WTC11 (cell line): ENCODE results near the gene NPAS3. TPM values are rescaled to one million over a fixed set of nuclear protein-coding genes. Genes with fewer than 3 reads are reported as not detected.

Source experiments
- ATAC-seq: fragments of 200-7000 bp; cut with Tn5 transposase; 2 replicates; pipeline ENCODE4 v1.10.0; 2021; ENCODE audit warnings: mild to moderate bottlenecking, moderate library complexity
- CTCF ChIA-PET: fragments of 300-600 bp; sonication (Branson Sonifier 250); formaldehyde crosslinking; loops from one replicate; lab custom pipeline; 2021; ENCODE audit warnings: antibody characterized with exemption; lab: Charles Lee
- POLR2A ChIA-PET: fragments of 350-600 bp; sonication (Branson Sonifier 250); formaldehyde crosslinking; loops from one replicate; lab custom pipeline; 2021; ENCODE audit warnings: antibody characterized with exemption; lab: Charles Lee
- DNase-seq: peaks from one replicate; pipeline ENCODE4 v3.0.0; 2021; ENCODE audit warnings: low spot score
- H3K27ac Mint-ChIP-seq: 2 replicates; pipeline ENCODE4 v1.8.0; 2021; ENCODE audit warnings: mixed read lengths
- H3K27me3 Mint-ChIP-seq: 2 replicates; pipeline ENCODE4 v1.8.0; 2021; ENCODE audit warnings: low read depth, mild to moderate bottlenecking, moderate library complexity, mixed read lengths
- H3K36me3 Mint-ChIP-seq: 2 replicates; pipeline ENCODE4 v1.8.0; 2021; ENCODE audit warnings: mixed read lengths
- H3K4me1 Mint-ChIP-seq: 2 replicates; pipeline ENCODE4 v1.8.0; 2022; ENCODE audit warnings: mixed read lengths
- H3K4me3 Mint-ChIP-seq: 2 replicates; pipeline ENCODE4 v1.8.0; 2021; ENCODE audit warnings: mild to moderate bottlenecking, moderate library complexity, mixed read lengths
- H3K9me3 Mint-ChIP-seq: 2 replicates; pipeline ENCODE4 v1.8.0; 2021; ENCODE audit warnings: mixed read lengths
- EMX1 ChIP-seq: fragments of 250-450 bp; sonication (Bioruptor Pico); IDR thresholded peaks from 2 replicates; pipeline ENCODE4 v1.8.0; 2021; ENCODE audit warnings: mild to moderate bottlenecking
- FOXP4 ChIP-seq: sonication (generic); formaldehyde crosslinking; IDR thresholded peaks from 2 replicates; pipeline ENCODE4 v1.8.0; 2022; ENCODE audit warnings: mild to moderate bottlenecking, missing genetic modification reagents
- GABPB1 ChIP-seq: sonication (generic); formaldehyde crosslinking; IDR thresholded peaks from 2 replicates; pipeline ENCODE4 v1.8.1; 2023; ENCODE audit warnings: mild to moderate bottlenecking, missing genetic modification reagents
- JUN ChIP-seq: sonication (generic); formaldehyde crosslinking; IDR thresholded peaks from 2 replicates; pipeline ENCODE4 v1.8.0; 2023; ENCODE audit warnings: mild to moderate bottlenecking, missing genetic modification reagents
- MLX ChIP-seq: sonication (generic); formaldehyde crosslinking; IDR thresholded peaks from 2 replicates; pipeline ENCODE4 v1.8.1; 2023; ENCODE audit warnings: mild to moderate bottlenecking, missing genetic modification reagents, moderate library complexity
- MYBL2 ChIP-seq: sonication (generic); formaldehyde crosslinking; IDR thresholded peaks from 2 replicates; pipeline ENCODE4 v1.8.1; 2023; ENCODE audit warnings: mild to moderate bottlenecking, moderate library complexity, missing genetic modification reagents
- NR2C2 ChIP-seq: sonication (generic); formaldehyde crosslinking; IDR thresholded peaks from 2 replicates; pipeline ENCODE4 v1.8.0; 2022; ENCODE audit warnings: mild to moderate bottlenecking, missing genetic modification reagents
- SOX15 ChIP-seq: fragments of 250-450 bp; sonication (Bioruptor Pico); IDR thresholded peaks from 2 replicates; pipeline ENCODE4 v1.9.0; 2021; ENCODE audit warnings: mild to moderate bottlenecking
- SP1 ChIP-seq: sonication (generic); formaldehyde crosslinking; conservative IDR thresholded peaks from 2 replicates; pipeline ENCODE4 v1.8.1; 2022; ENCODE audit warnings: missing genetic modification reagents
- STAT6 ChIP-seq: sonication (generic); formaldehyde crosslinking; conservative IDR thresholded peaks from 2 replicates; pipeline ENCODE4 v1.8.1; 2023; ENCODE audit warnings: mild to moderate bottlenecking, low read depth, missing genetic modification reagents, moderate library complexity
- ZNF121 ChIP-seq: sonication (generic); formaldehyde crosslinking; IDR thresholded peaks from 2 replicates; pipeline ENCODE4 v1.8.0; 2023; ENCODE audit warnings: missing genetic modification reagents
- ZNF263 ChIP-seq: sonication (generic); formaldehyde crosslinking; IDR thresholded peaks from 2 replicates; pipeline ENCODE4 v1.8.1; 2022; ENCODE audit warnings: low read depth, mild to moderate bottlenecking, moderate library complexity, missing genetic modification reagents
- ZNF281 ChIP-seq: sonication (generic); formaldehyde crosslinking; IDR thresholded peaks from 2 replicates; pipeline ENCODE4 v1.8.0; 2023; ENCODE audit warnings: mild to moderate bottlenecking, missing genetic modification reagents
- ZNF425 ChIP-seq: fragments of 250-450 bp; sonication (Bioruptor Pico); conservative IDR thresholded peaks from 2 replicates; pipeline ENCODE4 v1.9.0; 2021; ENCODE audit warnings: mild to moderate bottlenecking
- total RNA-seq: library from RNA; stranded (reverse); gene quantifications from 3 replicates; pipeline ENCODE4 v1.2.3, GENCODE V29; 2021
- TF ChIP-seq, protein P1 (sequence below): sonication (generic); formaldehyde crosslinking; IDR thresholded peaks from 2 replicates; pipeline ENCODE4 v1.8.0; 2022; ENCODE audit warnings: missing genetic modification reagents
- TF ChIP-seq, protein P2 (sequence below): fragments of 250-450 bp; sonication (Bioruptor Pico); IDR thresholded peaks from 2 replicates; pipeline ENCODE4 v2.1.2; 2022; ENCODE audit warnings: mild to moderate bottlenecking, moderate library complexity
- TF ChIP-seq, protein P3 (sequence below): sonication (generic); formaldehyde crosslinking; IDR thresholded peaks from 2 replicates; pipeline ENCODE4 v1.8.0; 2023; ENCODE audit warnings: missing genetic modification reagents, mild to moderate bottlenecking, borderline replicate concordance

The NPAS3 gene
- total RNA-seq, 1 experiment from 2014 or later = 3.2 TPM

- ChIA-PET POLR2A (no interaction called here), CTCF (no interaction called here)
- H3K4me3 Mint-ChIP-seq = no peak overlapping the region
- H3K4me1 Mint-ChIP-seq = peaks cover 22% of the 10 kb centered on the region
- H3K27ac Mint-ChIP-seq = no peak overlapping the region
- no peak for ATAC-seq
- H3K36me3 Mint-ChIP-seq = no peaks in the 10 kb centered on the region
- no peaks in the 10 kb centered on the region for H3K9me3 Mint-ChIP-seq
- DNase-seq = no peak
- H3K27me3 Mint-ChIP-seq = no peaks in the 10 kb centered on the region
- TF ChIP-seq EMX1 (CRISPR knock-in tag) = no peak
- no peak for TF ChIP-seq ZNF281 (CRISPR knock-in tag)
- no peak for TF ChIP-seq SP1 (CRISPR knock-in tag)
- TF ChIP-seq, protein P1, sequence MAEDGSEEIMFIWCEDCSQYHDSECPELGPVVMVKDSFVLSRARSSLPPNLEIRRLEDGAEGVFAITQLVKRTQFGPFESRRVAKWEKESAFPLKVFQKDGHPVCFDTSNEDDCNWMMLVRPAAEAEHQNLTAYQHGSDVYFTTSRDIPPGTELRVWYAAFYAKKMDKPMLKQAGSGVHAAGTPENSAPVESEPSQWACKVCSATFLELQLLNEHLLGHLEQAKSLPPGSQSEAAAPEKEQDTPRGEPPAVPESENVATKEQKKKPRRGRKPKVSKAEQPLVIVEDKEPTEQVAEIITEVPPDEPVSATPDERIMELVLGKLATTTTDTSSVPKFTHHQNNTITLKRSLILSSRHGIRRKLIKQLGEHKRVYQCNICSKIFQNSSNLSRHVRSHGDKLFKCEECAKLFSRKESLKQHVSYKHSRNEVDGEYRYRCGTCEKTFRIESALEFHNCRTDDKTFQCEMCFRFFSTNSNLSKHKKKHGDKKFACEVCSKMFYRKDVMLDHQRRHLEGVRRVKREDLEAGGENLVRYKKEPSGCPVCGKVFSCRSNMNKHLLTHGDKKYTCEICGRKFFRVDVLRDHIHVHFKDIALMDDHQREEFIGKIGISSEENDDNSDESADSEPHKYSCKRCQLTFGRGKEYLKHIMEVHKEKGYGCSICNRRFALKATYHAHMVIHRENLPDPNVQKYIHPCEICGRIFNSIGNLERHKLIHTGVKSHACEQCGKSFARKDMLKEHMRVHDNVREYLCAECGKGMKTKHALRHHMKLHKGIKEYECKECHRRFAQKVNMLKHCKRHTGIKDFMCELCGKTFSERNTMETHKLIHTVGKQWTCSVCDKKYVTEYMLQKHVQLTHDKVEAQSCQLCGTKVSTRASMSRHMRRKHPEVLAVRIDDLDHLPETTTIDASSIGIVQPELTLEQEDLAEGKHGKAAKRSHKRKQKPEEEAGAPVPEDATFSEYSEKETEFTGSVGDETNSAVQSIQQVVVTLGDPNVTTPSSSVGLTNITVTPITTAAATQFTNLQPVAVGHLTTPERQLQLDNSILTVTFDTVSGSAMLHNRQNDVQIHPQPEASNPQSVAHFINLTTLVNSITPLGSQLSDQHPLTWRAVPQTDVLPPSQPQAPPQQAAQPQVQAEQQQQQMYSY = no peak
- TF ChIP-seq FOXP4 (CRISPR knock-in tag) = no peak
- TF ChIP-seq ZNF425 (CRISPR knock-in tag) = no peak
- TF ChIP-seq MLX (CRISPR knock-in tag) = no peak
- TF ChIP-seq, protein P2, sequence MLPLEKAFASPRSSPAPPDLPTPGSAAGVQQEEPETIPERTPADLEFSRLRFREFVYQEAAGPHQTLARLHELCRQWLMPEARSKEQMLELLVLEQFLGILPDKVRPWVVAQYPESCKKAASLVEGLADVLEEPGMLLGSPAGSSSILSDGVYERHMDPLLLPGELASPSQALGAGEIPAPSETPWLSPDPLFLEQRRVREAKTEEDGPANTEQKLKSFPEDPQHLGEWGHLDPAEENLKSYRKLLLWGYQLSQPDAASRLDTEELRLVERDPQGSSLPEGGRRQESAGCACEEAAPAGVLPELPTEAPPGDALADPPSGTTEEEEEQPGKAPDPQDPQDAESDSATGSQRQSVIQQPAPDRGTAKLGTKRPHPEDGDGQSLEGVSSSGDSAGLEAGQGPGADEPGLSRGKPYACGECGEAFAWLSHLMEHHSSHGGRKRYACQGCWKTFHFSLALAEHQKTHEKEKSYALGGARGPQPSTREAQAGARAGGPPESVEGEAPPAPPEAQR (CRISPR knock-in tag) = no peak
- TF ChIP-seq MYBL2 (CRISPR knock-in tag) = no peak
- no peak for TF ChIP-seq STAT6 (CRISPR knock-in tag)
- no peak for TF ChIP-seq JUN
- TF ChIP-seq GABPB1 = no peak
- TF ChIP-seq ZNF121 = no peak
- no peak for TF ChIP-seq SOX15
- TF ChIP-seq NR2C2 (CRISPR knock-in tag) = no peak
- no peak for TF ChIP-seq ZNF263 (CRISPR knock-in tag)
- TF ChIP-seq, protein P3, sequence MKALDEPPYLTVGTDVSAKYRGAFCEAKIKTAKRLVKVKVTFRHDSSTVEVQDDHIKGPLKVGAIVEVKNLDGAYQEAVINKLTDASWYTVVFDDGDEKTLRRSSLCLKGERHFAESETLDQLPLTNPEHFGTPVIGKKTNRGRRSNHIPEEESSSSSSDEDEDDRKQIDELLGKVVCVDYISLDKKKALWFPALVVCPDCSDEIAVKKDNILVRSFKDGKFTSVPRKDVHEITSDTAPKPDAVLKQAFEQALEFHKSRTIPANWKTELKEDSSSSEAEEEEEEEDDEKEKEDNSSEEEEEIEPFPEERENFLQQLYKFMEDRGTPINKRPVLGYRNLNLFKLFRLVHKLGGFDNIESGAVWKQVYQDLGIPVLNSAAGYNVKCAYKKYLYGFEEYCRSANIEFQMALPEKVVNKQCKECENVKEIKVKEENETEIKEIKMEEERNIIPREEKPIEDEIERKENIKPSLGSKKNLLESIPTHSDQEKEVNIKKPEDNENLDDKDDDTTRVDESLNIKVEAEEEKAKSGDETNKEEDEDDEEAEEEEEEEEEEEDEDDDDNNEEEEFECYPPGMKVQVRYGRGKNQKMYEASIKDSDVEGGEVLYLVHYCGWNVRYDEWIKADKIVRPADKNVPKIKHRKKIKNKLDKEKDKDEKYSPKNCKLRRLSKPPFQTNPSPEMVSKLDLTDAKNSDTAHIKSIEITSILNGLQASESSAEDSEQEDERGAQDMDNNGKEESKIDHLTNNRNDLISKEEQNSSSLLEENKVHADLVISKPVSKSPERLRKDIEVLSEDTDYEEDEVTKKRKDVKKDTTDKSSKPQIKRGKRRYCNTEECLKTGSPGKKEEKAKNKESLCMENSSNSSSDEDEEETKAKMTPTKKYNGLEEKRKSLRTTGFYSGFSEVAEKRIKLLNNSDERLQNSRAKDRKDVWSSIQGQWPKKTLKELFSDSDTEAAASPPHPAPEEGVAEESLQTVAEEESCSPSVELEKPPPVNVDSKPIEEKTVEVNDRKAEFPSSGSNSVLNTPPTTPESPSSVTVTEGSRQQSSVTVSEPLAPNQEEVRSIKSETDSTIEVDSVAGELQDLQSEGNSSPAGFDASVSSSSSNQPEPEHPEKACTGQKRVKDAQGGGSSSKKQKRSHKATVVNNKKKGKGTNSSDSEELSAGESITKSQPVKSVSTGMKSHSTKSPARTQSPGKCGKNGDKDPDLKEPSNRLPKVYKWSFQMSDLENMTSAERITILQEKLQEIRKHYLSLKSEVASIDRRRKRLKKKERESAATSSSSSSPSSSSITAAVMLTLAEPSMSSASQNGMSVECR (CRISPR knock-in tag) = no peak
These were observed 708.1 kb downstream of the NPAS3 start for GRCh38 chr14:33646692-33647260.
